Endodermal cell (in vitro differentiated cells): ENCODE measurements around the gene SLC47A2. TPM values are rescaled to one million over a fixed set of nuclear protein-coding genes. Genes with fewer than 3 reads are reported as not detected.

Source experiments
- DNase-seq: peaks from one replicate; pipeline ENCODE4 v3.0.0-alpha.2; 2017
- H3K27ac ChIP-seq: 2 replicates; pipeline ENCODE4 v1.5.1; 2013; ENCODE audit warnings: mild to moderate bottlenecking, low read depth, low read length, moderate library complexity
- H3K27me3 ChIP-seq: 2 replicates; pipeline ENCODE4 v1.6.1; 2013; ENCODE audit warnings: mild to moderate bottlenecking, low read length, moderate library complexity; ENCODE audit not compliant: insufficient read depth, control insufficient read depth, poor library complexity, severe bottlenecking
- H3K36me3 ChIP-seq: 2 replicates; pipeline ENCODE4 v1.7.0; 2013; ENCODE audit warnings: mild to moderate bottlenecking, low read length, moderate library complexity; ENCODE audit not compliant: control insufficient read depth, insufficient read depth
- H3K4me1 ChIP-seq: one replicate; pipeline ENCODE4 v1.7.0; 2013; ENCODE audit warnings: low read length; ENCODE audit not compliant: control insufficient read depth, insufficient read depth
- H3K4me3 ChIP-seq: 2 replicates; pipeline ENCODE4 v1.5.1; 2013; ENCODE audit warnings: mild to moderate bottlenecking, low read length, moderate library complexity
- H3K9ac ChIP-seq: 2 replicates; pipeline ENCODE4 v1.6.1; 2013; ENCODE audit warnings: mild to moderate bottlenecking, low read length, moderate library complexity; ENCODE audit not compliant: poor library complexity, severe bottlenecking; ENCODE audit errors: extremely low read depth
- H3K9me3 ChIP-seq: 2 replicates; pipeline ENCODE4 v1.6.1; 2013; ENCODE audit warnings: mild to moderate bottlenecking, low read length, moderate library complexity; ENCODE audit not compliant: control insufficient read depth
- H3K27ac Mint-ChIP-seq: 2 replicates; pipeline ENCODE4 v1.8.0; 2020; ENCODE audit warnings: mixed read lengths
- H3K27me3 Mint-ChIP-seq: 2 replicates; pipeline ENCODE4 v1.8.0; 2021; ENCODE audit warnings: mild to moderate bottlenecking, mixed read lengths; ENCODE audit not compliant: insufficient read depth
- H3K36me3 Mint-ChIP-seq: 2 replicates; pipeline ENCODE4 v1.8.0; 2020; ENCODE audit warnings: low read depth, mixed read lengths
- H3K4me1 Mint-ChIP-seq: 2 replicates; pipeline ENCODE4 v1.8.0; 2020; ENCODE audit warnings: mixed read lengths
- H3K4me3 Mint-ChIP-seq: 2 replicates; pipeline ENCODE4 v1.8.0; 2020; ENCODE audit warnings: mild to moderate bottlenecking, moderate library complexity, mixed read lengths
- H3K9me3 Mint-ChIP-seq: 2 replicates; pipeline ENCODE4 v1.8.0; 2020; ENCODE audit warnings: mild to moderate bottlenecking, mixed read lengths
- CTCF ChIP-seq: fragments of 200-600 bp; sonication (generic); conservative IDR thresholded peaks from 2 replicates; pipeline ENCODE4 v1.5.0; 2021; ENCODE audit warnings: antibody characterized with exemption, mild to moderate bottlenecking
- WGBS, 2 experiments: methylation state at CpG; one replicate each; pipeline versions ENCODE4 v1.1.5 to v1.1.7; 2013; ENCODE audit warnings: missing lambda C conversion rate in 2 of 2, mixed read lengths in 1 of 2; ENCODE audit not compliant: insufficient coverage in 1 of 2, insufficient read length in 1 of 2; 5-methylcytosine and 5-hydroxymethylcytosine counted together
- total RNA-seq, 2 donors: library from RNA; stranded (reverse); fragmentation: NEBNext Ultra II Directional in 1 of 2; extraction: Animal tissue kit (Norgen Biotek cat#: 25700) in 1 of 2; gene quantifications; 2 replicates in 1 of 2; 3 replicates in 1 of 2; pipeline ENCODE4 v1.2.1, GENCODE V29; 2021

The SLC47A2 gene
- total RNA-seq, 2 donors from 2014 or later = not detected

GRCh38 chr17:19714542-19715411 is 1.6 kb downstream of the SLC47A2 start:
- no peaks in the 10 kb centered on the region for H3K27me3 ChIP-seq
- no peaks in the 10 kb centered on the region for H3K9me3 Mint-ChIP-seq
- H3K4me1 ChIP-seq = no peaks in the 10 kb centered on the region
- H3K9ac ChIP-seq = no peak overlapping the region
- no peaks in the 10 kb centered on the region for H3K36me3 Mint-ChIP-seq
- H3K27ac Mint-ChIP-seq = no peak overlapping the region
- no peak overlapping the region for H3K4me3 Mint-ChIP-seq
- H3K9me3 ChIP-seq = no peaks in the 10 kb centered on the region
- DNase-seq = peak; percentile 83
- no peak overlapping the region for H3K27ac ChIP-seq
- WGBS, 2 experiments = 92 to 94% methylated on average over 15 to 27 of the region's 27 CpGs
- H3K27me3 Mint-ChIP-seq = no peaks in the 10 kb centered on the region
- no peak overlapping the region for H3K4me3 ChIP-seq
- TF ChIP-seq CTCF = peak; percentile 25
- H3K36me3 ChIP-seq = no peaks in the 10 kb centered on the region
- H3K4me1 Mint-ChIP-seq = peaks cover 9% of the 10 kb centered on the region

DNA sequence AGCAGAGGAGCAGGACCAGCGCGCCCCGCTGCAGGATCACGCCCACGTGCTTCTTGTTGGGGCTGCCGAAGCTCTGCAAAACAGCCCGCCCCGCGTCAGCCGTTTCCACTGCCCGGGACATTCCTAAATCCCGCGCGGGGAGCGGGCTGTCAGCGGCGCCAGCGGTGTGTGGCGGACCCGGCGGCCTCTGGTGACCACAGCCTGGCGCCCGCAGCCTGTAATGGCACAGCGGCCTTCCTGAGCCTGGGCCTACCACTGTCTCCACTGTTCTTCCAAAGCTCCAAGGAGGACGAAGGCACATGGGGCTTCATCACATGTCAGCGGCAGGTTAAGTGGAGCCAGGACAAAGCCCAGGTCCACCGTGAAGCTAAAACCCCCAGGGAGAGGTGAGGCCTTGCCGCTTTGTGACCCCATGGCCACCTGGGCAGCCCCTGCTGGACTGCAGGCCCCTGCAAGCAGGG is 2.5 kb downstream of the SLC47A2 start:
- peaks cover 9% of the 10 kb centered on the region for H3K4me1 Mint-ChIP-seq

DNA sequence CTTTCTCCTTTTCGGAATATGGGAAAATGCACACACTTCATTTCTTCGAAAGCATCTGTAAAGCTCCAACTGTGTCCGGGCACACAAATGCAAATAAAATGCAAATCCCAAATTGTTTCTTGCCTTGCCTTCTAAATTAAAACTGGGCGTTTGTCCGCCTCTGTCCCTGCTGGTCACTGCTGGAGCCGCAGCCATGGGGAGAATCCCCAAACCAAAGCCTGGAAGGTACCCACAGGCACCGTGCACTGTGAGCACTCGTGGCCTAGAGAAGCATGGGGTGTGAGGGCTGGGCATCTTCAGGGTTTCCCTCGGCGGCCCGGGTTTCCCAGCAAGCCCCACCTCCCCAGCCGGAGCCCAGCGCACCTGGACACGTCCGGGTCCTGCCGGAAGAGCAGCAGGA is 2.9 kb downstream of the SLC47A2 start:
- no peak overlapping the region for H3K27ac Mint-ChIP-seq
- DNase-seq = peak; percentile 87
- WGBS, 2 experiments = 92 to 93% methylated on average over 11 to 16 of the region's 16 CpGs

More for the DNA sequence above, 2.5 kb downstream of the SLC47A2 start:
- TF ChIP-seq CTCF = no peak
- Histone ChIP-seq H3K36me3 (no peaks in the 10 kb centered on the region), H3K27me3 (no peaks in the 10 kb centered on the region), H3K9me3 (no peaks in the 10 kb centered on the region), H3K4me1 (no peaks in the 10 kb centered on the region), H3K4me3 (no peak overlapping the region), H3K27ac (no peak overlapping the region), H3K9ac (no peak overlapping the region)
- Mint-ChIP-seq H3K27ac (no peak overlapping the region), H3K4me3 (no peak overlapping the region), H3K9me3 (no peaks in the 10 kb centered on the region), H3K36me3 (no peaks in the 10 kb centered on the region), H3K27me3 (no peaks in the 10 kb centered on the region)
- 88 to 92% methylated on average over 12 to 28 of the region's 28 CpGs for WGBS, 2 experiments
- DNase-seq = peak; percentile 56

More for the DNA sequence above, 2.9 kb downstream of the SLC47A2 start:
- Mint-ChIP-seq H3K27me3 (no peaks in the 10 kb centered on the region), H3K4me3 (no peak overlapping the region), H3K9me3 (no peaks in the 10 kb centered on the region), H3K36me3 (no peaks in the 10 kb centered on the region), H3K4me1 (peaks cover 9% of the 10 kb centered on the region)
- H3K27ac ChIP-seq = no peak overlapping the region
- H3K9ac ChIP-seq = no peak overlapping the region
- H3K36me3 ChIP-seq = no peaks in the 10 kb centered on the region
- no peaks in the 10 kb centered on the region for H3K9me3 ChIP-seq
- H3K4me1 ChIP-seq = no peaks in the 10 kb centered on the region
- no peaks in the 10 kb centered on the region for H3K27me3 ChIP-seq
- H3K4me3 ChIP-seq = no peak overlapping the region
- TF ChIP-seq CTCF = peak; percentile 67
